A673 (cell line): ENCODE data around the gene KCNQ1.

Experiments used
- EZH2 ChIP-seq: fragments of 200-600 bp; sonication (generic); IDR thresholded peaks from 2 replicates; pipeline ENCODE4 v1.6.1; 2017; ENCODE audit warnings: borderline replicate concordance, low read depth, mild to moderate bottlenecking, mixed read lengths, antibody characterized with exemption, low read length; ENCODE audit not compliant: poor library complexity, severe bottlenecking
- TF ChIP-seq, protein P1 (sequence below): fragments of 300-800, 200-600 bp; sonication (generic); conservative IDR thresholded peaks from 2 replicates; pipeline ENCODE4 v1.5.1; 2017; ENCODE audit warnings: low read depth, mild to moderate bottlenecking, antibody characterized with exemption, low read length, moderate library complexity, mixed read lengths

DNA sequence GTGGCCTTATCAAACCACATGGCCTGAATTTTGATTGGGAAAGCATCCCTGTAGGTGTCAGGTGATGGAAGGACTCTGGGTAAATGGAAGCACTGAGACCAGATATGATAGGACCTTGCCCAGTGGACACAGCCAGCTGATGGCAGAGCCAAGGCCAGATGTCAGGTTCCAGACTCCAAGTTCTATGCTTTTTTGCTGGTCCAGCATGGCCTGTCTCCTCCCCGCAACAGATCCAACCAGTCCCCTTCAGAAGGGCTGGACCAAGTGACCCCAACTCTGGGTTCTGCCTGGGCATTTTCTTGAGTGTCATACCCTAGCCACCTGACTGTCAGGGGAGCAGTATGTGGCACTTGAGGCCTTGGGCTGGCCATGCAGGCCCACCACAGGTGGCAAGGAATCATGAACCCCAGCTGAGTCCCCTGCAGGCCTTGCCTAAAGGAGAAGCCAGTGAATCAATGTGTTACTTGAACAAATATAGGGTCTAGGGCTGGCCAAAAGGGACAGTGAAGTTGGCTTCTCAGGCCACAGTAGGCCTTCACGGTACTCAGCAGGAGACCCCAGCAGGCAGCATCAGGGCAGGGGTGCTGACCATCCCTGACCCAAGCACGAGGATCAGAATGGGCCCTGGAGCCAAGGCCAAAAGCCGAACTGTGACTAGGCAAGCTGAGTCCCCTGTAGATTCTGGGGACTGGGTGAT lies 227.9 kb downstream of the KCNQ1 start:
- TF ChIP-seq, protein P1, sequence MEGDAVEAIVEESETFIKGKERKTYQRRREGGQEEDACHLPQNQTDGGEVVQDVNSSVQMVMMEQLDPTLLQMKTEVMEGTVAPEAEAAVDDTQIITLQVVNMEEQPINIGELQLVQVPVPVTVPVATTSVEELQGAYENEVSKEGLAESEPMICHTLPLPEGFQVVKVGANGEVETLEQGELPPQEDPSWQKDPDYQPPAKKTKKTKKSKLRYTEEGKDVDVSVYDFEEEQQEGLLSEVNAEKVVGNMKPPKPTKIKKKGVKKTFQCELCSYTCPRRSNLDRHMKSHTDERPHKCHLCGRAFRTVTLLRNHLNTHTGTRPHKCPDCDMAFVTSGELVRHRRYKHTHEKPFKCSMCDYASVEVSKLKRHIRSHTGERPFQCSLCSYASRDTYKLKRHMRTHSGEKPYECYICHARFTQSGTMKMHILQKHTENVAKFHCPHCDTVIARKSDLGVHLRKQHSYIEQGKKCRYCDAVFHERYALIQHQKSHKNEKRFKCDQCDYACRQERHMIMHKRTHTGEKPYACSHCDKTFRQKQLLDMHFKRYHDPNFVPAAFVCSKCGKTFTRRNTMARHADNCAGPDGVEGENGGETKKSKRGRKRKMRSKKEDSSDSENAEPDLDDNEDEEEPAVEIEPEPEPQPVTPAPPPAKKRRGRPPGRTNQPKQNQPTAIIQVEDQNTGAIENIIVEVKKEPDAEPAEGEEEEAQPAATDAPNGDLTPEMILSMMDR = no peak
- no peak for TF ChIP-seq EZH2
